GM12872 (cell line): Measurements from ENCODE around the gene GTPBP3.

Experiments
- TF ChIP-seq, protein P1 (sequence below): IDR thresholded peaks from 3 replicates; pipeline ENCODE4 v1.5.1; 2011; ENCODE audit warnings: low read depth, mild to moderate bottlenecking, low read length, moderate library complexity; ENCODE audit not compliant: insufficient read depth

The GTPBP3 gene

DNA sequence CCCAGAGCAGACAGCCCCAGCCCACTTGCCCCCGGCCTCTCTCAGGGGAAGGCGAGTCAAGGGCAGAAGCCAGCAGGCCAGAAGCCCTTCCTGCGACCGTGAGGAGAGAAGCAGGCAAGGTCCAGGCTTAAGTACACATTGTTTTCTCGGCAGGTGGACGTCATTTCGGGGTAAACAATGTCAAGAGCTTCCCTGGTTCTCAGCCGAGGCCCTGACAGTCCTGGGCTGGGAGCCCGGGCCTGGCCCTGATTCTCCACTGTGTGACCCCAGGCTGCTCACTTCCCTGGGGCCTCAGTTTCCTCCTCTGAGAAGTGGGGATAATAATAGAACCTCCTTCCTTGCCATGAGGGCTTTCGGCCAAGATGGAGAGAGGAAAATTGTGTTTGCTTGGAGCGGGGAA lies 20.4 kb downstream of the GTPBP3 start:
- TF ChIP-seq, protein P1, sequence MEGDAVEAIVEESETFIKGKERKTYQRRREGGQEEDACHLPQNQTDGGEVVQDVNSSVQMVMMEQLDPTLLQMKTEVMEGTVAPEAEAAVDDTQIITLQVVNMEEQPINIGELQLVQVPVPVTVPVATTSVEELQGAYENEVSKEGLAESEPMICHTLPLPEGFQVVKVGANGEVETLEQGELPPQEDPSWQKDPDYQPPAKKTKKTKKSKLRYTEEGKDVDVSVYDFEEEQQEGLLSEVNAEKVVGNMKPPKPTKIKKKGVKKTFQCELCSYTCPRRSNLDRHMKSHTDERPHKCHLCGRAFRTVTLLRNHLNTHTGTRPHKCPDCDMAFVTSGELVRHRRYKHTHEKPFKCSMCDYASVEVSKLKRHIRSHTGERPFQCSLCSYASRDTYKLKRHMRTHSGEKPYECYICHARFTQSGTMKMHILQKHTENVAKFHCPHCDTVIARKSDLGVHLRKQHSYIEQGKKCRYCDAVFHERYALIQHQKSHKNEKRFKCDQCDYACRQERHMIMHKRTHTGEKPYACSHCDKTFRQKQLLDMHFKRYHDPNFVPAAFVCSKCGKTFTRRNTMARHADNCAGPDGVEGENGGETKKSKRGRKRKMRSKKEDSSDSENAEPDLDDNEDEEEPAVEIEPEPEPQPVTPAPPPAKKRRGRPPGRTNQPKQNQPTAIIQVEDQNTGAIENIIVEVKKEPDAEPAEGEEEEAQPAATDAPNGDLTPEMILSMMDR = no peak

DNA sequence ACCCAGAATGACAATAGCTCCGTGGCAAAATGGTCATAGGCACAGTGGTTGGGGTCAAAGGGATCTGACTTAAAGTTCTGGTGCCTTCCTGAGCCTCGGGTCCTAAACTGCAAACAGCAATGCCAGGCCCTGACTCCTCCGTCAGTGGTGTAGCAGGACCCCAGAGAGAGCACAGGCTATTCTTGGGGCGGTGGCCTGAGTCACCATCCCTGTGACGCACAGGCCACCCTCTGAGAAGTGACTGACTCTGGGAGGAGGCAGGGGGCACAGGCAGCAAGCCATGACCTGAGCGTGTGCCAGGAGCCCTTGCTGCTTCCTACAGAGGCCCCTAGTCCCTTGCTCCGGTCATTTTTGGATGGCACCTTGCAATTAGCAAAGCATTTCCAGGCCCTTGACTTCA lies 21.0 kb downstream of the GTPBP3 start:
- TF ChIP-seq, protein P1 = no peak

DNA sequence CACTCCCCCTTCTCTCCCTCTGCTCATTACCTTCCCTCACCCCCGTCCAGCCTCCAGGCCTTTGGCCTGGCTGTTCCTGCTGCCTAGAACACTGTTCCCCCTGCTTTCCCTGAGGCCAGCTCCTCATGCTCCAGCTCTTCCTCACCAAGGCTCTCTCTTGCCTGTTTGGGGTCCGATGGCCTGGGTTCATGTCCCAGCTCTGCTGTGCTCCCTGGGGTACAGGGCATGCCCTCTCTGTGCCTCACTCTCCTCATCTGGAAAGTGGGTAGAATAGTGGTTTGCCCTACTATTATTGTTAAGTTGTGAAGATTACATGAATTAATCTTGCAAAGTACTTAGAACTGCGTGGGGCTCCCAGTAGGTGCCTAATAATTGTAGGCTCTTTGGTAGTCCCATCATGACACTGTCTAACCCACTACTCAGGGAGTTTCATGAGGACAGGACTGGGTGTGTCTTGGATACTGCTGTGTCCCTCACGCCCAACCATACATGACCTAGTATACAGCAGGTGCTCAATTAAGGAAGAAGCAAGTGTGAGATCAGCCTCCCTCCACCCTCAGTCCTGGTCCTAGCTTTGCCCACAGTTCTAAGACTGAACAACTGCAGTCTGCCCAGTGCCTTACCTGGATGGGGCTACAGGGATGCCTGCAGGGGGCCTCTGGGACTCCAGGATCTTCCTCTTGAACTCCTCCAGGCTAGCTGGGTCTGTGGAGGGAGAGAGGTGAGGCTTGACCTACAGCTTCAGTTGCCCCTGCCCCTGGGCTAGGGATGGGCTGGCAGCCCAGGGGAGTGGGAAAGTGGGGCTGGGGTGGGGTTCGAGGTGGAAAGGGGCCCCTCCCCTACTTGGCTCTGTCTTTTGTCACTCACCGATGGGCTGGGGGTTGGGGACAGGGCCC lies 22.8 kb downstream of the GTPBP3 start:
- TF ChIP-seq, protein P1 = no peak

DNA sequence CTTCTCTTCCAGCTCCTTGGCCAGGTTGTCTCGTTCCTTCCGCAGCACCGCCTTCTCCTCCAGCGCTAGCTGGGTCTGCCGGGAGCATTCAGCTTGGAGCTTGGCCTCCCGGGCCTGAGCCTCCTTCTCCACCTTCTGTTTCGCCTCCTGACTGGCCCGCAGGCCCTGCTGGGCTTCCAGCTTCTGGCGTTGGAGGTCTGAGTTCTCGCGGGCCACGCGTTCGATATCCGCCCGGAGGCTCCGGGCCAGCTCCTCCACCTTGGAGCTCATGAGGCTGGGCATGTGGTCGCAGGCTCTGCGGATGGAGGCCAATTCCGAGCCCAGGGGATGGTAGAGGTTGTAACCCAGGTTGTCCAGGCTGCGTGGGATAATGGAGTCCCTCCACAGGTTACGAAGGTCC lies 28.0 kb downstream of the GTPBP3 start:
- TF ChIP-seq, protein P1 = no peak

- TF ChIP-seq, protein P1 = no peak
Observed at GRCh38 chr19:17370026-17370587, 32.8 kb downstream of the GTPBP3 start.

DNA sequence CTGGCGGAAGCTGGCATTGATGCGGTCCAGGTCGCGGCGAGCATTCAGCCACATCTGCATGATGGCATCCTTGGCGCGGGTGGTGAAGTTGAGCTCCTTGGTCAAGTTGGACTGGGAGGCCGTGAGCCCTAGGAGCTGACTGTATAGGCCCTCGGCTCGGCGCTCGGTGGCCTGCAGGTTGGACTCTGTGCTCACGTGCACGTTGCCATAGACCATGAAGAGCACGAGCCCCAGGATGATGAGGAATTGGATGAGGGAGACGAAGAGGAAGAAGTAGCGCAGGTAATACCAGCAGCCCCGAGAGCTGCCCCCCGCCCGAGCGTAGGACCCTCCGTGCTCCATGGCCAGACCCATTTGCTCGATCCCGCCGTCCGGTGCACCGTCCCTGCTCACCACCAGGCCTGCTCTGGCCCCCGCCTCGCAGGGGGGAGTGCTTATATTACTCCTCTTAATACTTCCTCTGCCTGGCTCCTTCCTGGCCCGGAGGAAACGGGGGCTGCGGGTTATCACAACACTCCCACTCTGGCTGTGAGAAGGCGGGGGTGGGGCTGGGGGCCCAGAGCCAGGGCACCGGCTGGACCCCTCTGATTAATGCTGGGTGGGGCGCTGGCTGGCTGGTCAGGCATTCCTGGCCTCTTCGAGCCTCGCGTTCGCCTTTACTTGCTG lies 39.7 kb downstream of the GTPBP3 start, which contains the start of gene PLVAP:
Gene PLVAP, minus strand, starts transcription at position 408 of the 666 bp plus-strand sequence. Its CDS starts 54 bp downstream, at position 354.
- TF ChIP-seq, protein P1 = no peak

DNA sequence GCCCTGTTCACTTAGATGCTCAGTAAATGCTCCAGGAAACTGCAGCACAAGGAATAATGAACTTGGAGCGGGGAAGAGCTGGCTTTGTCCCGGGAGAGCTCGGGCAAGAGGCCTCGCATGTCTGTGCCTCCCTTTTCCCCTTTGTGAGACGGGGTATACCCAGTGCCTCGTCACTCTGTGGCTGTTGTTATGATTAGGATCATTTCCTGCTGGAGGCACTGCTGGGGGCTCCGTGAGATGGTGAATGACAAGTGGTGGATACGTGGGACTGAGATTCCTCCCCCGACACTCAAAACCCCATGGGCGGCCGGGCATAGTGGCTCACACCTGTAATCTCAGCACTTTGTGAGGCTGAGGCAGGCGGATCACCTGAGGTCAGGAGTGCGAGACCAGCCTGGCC lies 40.9 kb downstream of the GTPBP3 start:
- TF ChIP-seq, protein P1 = no peak
